ENCODE results near the gene JAZF1. TPM values are rescaled to one million over a fixed set of nuclear protein-coding genes. Genes with fewer than 3 reads are reported as not detected.

JAZF1 gene
- total and polyA plus RNA-seq, 12 donors: 6.9 to 42.3 (median 30.0) TPM

GRCh38 chr7:28018856-28019465 lies 161.6 kb downstream of the JAZF1 start:
- TF ChIP-seq CTCF (IDR thresholded peaks at IDR 0.05): no peak
- intact Hi-C loops (cut with DNase I): loop anchor here in 2 of 10 donors (5.0 kb wide), 2 partner anchors 72 to 822 kb away; no protein-coding TSS in a partner anchor
- Histone ChIP-seq H3K4me3 (no peak overlapping the region), H3K27ac (no peak overlapping the region), H3K4me1 (peaks cover 3 to 47% (median 24%) of the 10 kb centered on the region in 9 donors), H3K36me3 (no peaks in the 10 kb centered on the region), H3K27me3 (no peaks in the 10 kb centered on the region), H3K9me3 (no peaks in the 10 kb centered on the region)
- ATAC-seq (no peak), DNase-seq (no peak)
- WGBS, 2 donors: 90 to 94% methylated on average over 8 of the region's 8 CpGs

GRCh38 chr7:28018446-28018845 lies 162.1 kb downstream of the JAZF1 start:
- no peak overlapping the region for H3K4me3 ChIP-seq
- H3K27me3 ChIP-seq: no peaks in the 10 kb centered on the region
- intact Hi-C loops (cut with DNase I): loop anchor here in 2 of 10 donors (5.0 kb wide), 2 partner anchors 71 to 821 kb away; no protein-coding TSS in a partner anchor
- ATAC-seq (no peak), DNase-seq (no peak)
- H3K4me1 ChIP-seq: peaks cover 3 to 47% (median 24%) of the 10 kb centered on the region in 9 donors
- WGBS, 2 donors: 87 to 89% methylated on average over 5 of the region's 5 CpGs
- no peaks in the 10 kb centered on the region for H3K36me3 ChIP-seq
- no peak for TF ChIP-seq CTCF (IDR thresholded peaks at IDR 0.05)
- no peaks in the 10 kb centered on the region for H3K9me3 ChIP-seq
- no peak overlapping the region for H3K27ac ChIP-seq

- no peak for TF ChIP-seq CTCF (IDR thresholded peaks at IDR 0.05)
- Histone ChIP-seq H3K36me3 (no peaks in the 10 kb centered on the region), H3K4me1 (peaks cover 3 to 47% (median 24%) of the 10 kb centered on the region in 9 donors), H3K9me3 (no peaks in the 10 kb centered on the region), H3K4me3 (no peak overlapping the region), H3K27me3 (no peaks in the 10 kb centered on the region), H3K27ac (no peak overlapping the region)
- intact Hi-C loops (cut with DNase I): loop anchor here in 2 of 10 donors (5.0 kb wide), 2 partner anchors 71 to 821 kb away; no protein-coding TSS in a partner anchor
- 88% methylated on average over 7 of the region's 7 CpGs for WGBS, 2 donors
- no peak for DNase-seq
- no peak for ATAC-seq
These were observed 162.6 kb downstream of the JAZF1 start for GRCh38 chr7:28018020-28018419.

- no peak overlapping the region for H3K27ac ChIP-seq
- no peaks in the 10 kb centered on the region for H3K9me3 ChIP-seq
- H3K4me3 ChIP-seq: no peak overlapping the region
- ATAC-seq: no peak
- no peak for DNase-seq
- peaks cover 3 to 47% (median 25%) of the 10 kb centered on the region in 9 donors for H3K4me1 ChIP-seq
- WGBS, 2 donors: 99 to 100% methylated on average over 4 of the region's 4 CpGs
- intact Hi-C loops (cut with DNase I): loop anchor here in 2 of 10 donors (5.0 kb wide), 2 partner anchors 70 to 820 kb away; no protein-coding TSS in a partner anchor
- no peaks in the 10 kb centered on the region for H3K27me3 ChIP-seq
- H3K36me3 ChIP-seq: no peaks in the 10 kb centered on the region
- TF ChIP-seq CTCF (IDR thresholded peaks at IDR 0.05): no peak
These were observed 163.2 kb downstream of the JAZF1 start for GRCh38 chr7:28017372-28017771.
